ENCODE measurements around the gene TMEM187.

The TMEM187 gene

DNA sequence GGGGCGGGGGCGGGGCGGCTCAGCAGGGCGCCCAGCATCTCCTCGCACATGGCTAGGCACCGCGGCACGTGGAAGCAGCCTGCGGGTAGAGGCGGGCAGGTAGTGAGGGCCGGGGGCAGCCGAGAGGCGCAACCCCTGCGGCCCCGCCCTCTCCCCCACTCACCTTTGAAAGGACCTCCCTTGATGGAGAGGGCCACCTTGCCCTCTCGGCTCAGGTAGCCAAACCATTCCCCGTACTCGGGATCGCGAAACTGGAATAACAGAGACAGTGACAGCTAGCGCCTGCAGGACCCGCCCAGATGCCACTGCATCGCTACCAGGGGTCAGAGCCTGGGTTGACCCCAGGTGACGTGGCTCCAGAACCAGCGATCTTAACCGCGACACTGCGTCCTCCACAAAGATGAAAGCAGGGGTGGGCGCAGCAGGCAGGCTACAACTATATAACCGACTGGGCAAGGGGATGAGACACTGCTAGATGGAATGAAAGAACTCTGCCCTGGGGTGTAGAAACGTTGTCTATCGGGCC lies 37.2 kb upstream of the TMEM187 start:
- DNase-seq: no peak

DNA sequence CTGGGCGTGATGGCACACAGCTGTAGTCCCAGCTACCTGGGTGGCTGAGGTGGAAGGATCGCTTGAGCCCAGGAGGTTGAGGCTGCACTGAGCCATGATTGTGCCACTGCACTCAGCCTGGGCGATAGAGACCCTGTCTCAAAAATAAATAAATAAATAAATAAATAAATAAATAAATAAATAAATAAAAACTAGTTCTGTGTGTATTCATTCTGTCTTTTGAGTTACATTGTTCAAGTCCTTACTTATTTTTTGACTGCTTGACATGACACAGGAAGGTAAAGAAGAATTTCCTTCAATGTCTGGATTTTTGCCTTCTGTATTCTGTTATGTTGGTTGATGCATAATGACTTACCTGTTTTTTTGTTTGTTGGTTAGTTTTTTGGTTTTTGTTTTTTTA lies 35.5 kb upstream of the TMEM187 start:
- DNase-seq: no peak

DNA sequence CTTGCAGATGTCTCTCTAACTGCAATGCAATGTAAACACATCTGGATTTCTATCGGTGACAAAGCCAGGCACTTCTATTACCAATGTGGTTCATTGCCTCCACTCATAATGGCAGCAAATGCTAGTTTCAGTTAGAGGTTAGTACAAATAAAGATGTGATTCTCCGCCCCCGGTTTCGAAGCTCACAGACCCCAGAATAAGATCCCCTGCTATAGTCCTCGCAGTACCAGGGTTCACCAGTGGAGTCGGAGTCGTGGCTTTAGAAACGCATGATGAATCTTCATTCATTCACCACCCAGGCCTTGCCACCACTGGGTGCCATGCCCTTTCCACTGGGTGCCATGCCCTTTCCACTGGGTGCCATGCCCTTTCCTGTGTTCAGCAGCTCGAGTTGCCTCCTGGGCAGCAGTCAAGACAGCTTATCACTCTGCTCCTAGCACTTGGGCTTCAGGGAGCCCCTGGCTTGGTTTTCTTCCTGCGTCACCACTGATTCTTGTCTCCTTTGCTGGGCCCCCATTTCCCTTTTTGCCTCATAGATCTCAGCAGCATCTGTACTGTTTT lies 34.2 kb upstream of the TMEM187 start:
- no peak for DNase-seq

DNA sequence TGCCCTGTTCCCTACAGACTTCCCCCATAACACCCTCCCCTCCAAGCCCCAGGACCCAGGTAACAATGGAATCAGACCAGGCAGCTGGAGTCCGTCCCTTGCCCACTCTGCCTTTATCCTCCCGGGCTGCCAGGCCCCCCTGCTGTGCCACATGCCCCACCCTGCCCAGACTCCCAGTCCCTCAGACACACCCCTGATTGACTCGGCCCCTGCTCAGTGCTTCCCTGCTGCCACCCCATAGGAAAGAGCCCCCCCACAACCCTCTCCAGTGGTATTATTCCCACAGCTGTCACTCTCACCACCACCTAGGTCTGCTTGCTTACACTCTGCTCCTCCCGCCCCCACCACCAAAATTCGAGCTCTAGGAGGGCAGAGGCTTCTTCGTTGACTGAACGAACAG lies 33.0 kb upstream of the TMEM187 start:
- DNase-seq: no peak

DNA sequence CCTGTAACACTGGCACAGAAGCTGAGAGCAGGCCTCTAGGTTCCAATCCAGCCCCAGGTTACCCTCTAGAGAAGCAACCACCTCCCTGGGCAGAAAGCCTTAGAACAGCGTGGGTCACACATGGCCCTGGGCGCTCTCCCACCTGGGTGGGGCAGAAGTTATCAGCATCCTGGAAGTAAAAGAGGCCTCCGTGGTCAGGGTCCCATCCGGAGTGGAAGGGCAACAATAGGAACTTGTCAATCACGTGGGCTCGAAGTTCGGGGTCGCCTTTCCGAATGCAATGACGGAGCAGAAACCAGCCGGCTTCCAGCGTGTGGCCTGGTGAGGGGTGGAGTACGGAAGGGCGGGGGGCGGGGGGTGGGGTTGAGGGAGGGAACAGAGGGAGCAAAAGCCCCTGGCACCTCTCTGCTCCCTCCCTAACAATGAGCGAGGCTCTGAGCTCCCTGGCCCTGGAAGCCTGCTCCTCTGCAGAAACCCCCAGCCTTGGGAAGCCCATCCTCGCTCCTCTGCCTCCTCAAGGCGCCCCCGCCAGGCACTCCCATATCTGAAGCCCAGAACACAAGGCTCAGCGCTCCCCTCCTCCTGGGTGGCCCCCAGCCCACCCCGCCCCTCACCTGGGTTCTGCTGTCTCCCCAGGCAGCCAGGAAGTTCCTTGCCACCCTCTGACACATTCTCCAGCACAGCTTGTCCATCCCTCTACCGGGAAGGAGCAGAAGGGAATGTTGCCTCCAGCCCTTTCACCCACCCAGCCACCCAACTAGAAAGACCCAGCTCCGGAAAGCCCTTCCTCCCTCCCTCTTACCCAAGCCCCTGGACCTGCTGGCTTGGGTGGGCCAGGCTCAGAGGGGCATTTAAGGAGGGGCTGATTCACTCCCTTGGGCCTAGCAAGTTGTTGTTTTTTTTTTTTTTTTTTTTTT lies 31.0 kb upstream of the TMEM187 start:
- DNase-seq: no peak

DNA sequence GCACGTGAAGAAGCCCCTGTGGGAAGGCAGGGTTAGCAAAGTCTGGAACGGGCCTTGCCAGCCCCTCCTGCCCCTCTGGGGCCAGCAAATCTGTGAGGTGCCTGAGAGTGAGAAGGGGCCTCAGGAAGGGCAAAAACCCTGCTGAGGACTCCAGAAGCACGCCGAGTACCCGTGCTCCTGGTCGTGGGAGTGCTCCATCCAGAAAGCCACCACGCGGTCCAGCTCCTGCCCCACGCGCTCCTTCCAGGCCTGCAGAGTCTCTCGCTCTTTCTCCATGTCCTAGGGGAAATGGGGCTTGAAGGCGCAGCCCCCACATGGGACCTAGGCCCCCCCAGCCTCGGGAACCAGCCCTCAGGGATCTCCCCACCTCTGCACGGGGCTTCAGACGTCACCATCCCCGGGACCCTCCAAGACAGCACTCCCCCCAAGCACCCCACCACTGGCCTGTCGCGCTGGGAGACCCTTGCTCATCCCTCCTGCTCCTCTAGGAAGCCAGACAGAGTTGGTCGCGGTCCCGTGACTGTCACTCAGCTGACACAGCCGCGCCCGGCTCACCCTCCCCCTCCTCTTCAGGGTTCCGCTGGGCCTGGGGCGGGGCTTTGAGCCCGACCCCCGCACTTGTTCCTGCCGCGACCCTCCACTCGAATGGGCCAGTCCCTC lies 28.3 kb upstream of the TMEM187 start, which contains the start of gene RENBP:
TSS of gene RENBP (minus strand) at position 504 of the 660 bp plus-strand sequence. CDS start at position 471, 33 bp downstream.
- DNase-seq: no peak

DNA sequence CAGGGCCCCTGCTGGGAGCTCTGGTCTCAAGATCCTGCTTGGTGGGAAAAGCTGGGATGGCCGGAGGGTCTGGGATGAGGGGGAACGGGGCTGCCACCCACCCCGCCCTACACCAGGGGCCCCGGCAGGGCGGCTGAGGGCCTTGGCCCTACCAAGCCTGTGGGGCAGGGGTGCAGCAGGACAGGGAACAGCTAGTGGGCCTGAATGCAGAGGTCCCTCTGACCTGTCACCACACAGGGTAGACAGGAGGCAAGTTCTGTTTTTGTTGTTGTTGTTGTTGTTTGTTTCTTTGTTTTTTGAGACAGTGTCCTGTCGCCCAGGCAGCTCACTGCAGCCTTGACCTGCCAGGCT lies 27.8 kb upstream of the TMEM187 start:
- no peak for DNase-seq

DNA sequence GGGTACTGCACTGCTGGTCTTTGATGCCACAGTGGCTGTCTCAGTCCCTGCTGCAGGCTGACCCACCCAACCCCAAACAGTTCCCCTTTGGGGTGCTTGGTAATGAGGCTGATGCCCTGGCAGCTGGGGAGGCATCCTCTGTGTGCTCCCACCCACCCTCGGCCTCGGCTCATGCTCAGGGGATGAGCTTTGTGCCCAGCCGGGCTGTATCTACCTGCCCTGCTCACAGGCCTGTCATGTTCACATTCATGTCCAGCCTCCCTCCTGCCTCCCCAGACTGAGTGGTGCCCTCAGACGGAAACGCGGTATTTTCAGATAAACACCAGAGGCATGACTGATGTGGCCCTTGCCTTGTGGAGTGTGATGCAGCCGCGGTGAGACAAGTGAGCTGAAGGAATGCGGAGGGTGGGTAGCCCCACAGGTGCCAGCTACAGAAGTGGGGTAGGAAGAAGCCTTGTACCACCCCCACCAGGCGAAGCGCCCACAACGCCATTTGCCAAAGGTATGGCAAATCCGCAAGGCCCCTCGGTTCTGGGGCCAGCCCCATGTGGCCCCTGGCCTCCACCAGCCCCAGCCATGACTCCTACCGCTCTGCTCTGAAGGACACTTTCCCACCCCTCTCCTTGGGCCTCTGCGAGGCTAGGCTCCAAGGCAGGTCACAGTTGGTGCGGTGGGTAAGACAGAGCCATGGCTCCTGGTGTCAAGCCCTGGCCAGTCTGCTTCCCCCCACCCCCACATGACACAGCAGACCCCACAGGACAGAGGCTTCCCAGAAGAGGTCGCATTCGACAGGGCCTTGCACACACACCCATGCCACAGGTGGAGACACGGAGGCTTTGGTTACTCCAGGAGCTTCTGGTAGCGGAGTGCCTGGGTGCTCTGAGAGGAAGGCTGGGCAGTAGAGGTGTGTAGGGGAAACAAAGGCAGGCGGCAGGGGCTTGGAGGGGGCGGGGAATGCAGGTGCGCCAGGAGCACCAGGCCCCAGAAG lies 26.3 kb upstream of the TMEM187 start:
- DNase-seq: no peak

DNA sequence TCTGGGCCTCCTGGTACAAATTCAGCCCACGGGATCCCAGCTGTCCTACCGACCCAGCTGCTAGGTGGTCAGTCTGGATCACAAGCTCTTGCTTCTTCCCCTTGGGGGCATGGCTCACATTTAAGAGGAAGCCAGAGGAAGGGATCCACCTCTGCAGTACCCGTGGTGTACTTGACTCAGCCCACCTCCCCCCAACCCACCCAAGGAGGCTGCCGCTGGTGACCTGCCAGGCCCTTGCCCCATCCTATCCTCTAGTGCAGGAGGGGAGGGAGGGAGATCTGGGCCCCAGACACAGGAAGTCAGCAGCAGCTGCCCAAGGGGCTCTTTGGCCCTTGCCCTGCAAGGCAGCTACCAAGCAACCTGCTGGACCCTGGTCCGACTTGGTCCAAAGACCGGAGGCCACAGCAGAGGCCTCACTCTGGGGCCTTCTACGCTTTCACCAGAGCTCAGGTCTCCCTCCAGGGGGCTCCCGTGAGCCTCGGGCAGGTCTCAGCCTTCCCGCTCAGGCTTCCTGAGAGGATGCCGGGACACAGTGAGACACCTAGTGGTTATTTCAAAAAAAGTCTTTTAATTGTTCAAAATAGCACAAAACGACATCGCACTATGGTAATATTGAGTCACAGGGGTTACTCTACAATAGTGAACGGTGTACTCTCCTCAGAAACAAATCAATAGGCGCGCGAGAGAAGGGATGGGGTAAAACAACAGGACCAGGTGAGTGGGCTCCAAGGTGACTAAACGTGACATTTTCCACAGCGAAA lies 25.4 kb upstream of the TMEM187 start:
- DNase-seq: no peak

DNA sequence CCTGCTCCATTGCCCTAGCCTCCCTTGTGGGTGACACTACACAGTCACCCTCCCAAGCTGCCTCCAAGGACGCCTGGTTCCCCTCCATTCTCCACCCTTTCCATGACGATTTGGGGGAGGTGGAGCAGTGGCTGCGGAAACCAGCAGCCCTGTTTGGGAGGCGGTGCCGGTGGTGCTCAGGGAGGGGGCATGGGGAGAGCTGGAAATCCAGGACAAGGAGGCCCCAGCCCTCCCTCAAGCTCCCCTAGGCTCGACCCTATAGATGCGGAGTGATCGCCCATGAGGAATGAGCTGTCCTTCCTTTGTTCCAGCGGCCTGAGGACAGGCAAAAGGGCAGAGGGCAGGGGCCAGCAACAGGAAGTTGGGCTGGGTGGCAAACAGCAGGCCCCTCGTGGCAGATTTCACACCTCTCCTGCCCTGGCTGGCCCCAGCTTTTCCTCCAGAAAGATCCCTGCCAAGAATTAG lies 24.5 kb upstream of the TMEM187 start:
- no peak for DNase-seq

DNA sequence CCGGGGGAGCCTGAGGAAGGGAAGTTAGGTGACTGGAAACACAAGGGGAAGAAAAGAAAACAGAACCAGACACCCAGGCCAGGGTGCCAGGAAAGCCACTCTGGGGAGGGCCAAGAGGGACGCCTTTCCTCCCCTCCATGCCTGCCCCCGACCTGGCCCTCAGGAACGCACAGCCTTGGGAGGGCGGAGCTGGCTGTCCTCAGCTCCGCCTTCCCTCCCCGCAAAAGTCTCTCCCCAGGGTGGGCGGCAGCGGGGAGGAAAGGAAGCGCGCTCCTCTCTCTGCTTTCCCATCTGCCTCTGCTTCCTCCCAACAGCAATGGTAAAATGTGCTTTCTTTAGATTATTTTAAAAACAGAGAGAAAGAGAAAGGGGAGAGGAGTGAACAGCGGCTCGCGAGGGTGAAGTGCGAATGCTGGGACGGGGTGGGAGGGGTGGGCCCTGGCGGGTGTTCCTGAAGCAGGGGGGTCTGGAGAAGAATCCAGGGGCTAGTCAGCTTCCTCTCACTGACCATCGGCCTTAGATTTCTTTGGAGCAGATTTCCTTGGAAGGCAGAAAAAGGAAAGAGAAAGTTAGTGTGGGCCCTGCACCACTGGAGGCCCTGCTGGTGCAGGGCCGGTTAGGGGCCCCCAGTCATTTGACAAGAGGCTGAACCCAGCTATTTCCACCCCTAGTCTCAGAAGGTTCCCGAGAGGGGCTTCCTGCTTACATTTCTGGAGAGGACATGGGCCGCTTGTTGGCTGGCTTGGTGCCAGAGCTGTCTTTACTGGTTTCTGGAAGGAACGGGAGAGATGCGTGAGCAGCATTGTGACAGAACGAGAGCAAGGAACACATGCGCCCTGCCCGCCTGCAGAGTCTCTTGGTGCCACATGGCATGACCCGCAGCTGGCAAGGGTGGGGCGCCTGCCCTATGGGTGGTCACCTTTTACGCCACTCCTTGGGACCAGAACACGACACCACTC lies 23.4 kb upstream of the TMEM187 start:
- DNase-seq: no peak

DNA sequence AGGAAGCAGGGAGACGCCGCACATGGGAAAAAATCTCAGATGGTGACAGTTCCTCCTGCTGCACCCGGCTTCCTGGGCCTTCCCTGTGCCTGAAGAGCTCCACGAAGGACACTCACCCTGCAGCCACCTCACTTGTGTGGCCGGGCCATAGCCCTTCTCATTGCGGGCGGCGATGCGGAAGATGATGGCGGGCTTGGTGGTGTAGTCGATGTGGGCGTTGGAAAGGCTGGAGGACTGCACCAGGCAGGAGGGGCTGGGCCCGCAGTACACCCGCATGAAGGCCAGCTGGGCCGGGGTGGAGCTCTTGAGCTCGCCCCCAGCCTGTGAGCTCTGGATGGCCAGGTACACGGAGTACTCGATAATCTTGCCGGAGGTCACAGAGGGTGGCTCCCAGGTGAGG lies 22.4 kb upstream of the TMEM187 start:
- DNase-seq: no peak

DNA sequence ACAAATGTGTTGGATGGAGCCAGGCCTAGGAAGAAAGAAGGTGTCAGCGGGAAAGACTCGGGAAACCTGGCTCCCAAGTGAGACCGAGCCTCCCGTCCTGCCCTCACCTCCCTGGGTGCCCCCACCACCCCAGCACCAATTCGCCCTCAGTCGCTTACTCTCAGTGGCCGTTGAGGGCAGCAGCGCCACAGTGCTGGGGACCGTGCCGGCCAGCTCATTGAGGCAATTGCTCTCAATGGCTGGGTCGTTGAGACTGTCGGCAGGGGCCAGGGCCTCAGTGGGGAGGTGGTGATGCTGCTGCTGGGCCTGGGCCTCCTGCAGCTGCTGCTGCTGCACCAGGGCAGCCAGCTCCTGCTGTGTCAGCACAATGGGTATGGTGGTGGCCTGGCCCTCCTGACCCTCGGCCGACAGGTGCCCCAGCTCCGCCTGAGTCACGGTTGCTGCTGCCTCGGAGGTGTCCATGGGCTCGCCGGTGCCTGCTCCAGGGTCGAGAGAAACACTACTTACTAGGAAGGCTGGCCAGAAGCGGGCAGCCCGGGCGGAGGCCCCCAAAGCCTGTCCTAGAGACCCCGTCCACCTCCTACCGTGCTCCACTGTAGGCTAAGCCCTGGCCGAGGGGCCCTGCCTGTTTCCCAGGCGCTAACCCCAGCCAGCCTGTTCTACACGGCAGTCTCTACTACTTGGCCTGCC lies 20.7 kb upstream of the TMEM187 start:
- DNase-seq: no peak

DNA sequence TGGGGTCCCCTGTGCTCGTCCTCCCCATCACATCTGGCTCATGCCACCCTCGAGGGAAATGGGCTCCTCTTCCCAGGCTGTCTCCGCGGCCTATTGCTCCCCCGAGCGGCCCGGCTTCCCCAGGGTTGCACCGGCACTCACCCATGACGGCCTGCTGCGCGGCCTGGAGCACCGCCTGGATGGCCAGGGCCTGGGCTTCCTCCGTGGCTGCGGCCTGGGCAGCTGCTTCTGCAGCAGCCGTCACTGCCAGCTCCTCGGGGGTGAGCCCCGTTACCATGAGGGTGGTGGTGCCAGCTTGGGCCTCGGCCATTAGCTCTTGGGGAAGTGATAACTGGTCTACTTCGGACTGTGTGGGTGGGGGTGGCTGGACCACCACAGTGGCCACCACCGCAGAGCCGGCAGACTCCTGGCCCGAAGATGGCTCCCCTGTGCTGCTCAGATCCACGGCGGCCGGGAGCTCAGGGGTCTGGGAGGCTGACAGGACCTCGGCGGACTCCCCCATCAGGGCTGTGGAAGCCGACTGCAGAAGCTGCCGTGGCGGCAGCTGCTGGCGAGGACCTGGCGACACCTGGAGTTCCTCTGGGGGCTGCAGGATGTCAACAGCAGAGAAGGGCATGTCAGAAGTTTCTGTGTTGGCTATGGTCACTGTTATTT lies 20.1 kb upstream of the TMEM187 start:
- no peak for DNase-seq

DNA sequence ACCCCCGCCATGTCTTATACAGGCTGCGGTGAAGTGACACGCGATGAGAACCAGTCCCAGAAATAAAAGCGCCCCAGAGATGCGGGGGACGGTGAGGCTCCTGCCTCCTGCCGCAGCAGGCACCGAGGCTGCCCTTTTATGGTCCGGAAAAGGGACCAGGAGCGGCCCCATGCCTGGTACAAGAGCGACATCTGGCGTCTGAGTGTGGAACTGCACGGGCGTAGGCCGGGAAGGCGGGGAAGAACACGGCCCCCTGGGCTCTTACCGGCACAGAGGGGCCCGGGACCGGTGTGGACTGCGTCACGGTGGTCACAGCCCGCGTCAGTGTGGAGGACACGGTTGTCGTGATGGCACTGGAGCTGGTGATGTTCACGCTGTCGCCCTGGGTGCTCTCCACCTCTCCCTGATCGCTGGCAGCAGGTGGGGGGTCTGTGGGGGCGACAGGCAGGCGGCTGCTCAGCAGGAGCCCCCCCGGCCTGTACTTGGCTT lies 19.2 kb upstream of the TMEM187 start:
- peak in 1 of 2 experiments; percentile 16 for DNase-seq

DNA sequence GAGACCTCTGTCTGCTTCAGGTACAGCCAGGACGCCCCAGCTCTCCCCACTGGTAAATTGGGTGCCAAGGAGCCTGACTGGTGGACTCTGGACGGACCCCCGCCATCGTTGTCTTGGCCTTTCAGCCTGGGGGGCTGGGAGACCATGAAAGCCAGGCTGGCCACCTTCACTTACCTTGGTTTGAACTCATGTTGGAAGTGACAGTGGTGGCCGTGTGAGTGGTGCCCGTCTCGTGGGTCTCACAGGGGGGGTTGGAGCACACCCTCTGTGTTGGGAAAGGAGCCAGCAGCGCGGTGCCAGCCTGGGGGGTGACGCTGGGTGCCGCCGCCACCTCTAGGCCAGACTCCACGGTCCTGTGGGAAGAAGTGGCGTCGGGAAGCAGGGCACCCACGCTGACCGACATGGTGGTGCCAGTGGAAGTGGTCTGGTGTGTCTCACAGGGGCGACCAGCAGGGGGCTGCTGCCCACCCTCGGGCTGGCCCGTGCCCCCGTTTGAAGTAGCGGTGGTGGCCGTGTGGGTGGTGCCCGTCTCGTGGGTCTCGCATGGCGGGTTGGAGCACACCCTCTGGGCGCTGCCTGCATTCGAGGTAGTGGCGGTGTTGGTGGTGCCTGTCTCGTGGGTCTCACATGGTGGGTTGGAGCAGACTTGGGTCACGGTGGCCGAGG lies 18.5 kb upstream of the TMEM187 start:
- no peak for DNase-seq

DNA sequence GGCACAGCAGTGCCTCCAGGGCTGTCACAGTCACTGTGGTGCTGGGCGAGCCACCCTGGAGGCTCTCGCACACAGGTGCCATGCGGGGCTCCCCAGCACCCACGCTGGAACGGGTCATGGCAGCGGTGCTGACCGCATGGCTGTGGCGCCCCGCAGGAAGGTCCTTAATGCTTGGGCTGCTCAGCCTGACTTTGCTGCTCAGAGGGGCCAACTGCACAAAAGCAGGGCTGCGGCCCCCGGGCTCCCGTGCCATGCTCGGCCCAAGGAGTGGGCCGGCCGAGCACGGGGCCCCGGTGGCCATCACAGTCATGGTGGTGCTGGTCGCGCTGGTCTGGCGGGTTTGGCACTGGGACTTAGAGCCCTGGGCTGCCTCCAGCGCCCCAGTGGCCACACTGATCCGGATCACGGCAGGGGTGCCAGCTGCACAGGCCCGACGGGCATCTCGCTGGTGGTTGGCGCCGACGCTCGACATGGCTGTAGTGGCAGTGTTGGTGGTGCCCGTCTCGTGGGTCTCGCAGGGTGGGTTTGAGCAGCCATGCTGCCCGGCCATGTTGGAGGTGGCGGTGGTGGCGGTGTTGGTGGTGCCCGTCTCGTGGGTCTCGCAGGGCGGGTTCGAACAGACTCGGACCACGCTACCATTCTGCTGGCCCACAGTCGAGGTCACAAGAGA lies 17.9 kb upstream of the TMEM187 start:
- no peak for DNase-seq

DNA sequence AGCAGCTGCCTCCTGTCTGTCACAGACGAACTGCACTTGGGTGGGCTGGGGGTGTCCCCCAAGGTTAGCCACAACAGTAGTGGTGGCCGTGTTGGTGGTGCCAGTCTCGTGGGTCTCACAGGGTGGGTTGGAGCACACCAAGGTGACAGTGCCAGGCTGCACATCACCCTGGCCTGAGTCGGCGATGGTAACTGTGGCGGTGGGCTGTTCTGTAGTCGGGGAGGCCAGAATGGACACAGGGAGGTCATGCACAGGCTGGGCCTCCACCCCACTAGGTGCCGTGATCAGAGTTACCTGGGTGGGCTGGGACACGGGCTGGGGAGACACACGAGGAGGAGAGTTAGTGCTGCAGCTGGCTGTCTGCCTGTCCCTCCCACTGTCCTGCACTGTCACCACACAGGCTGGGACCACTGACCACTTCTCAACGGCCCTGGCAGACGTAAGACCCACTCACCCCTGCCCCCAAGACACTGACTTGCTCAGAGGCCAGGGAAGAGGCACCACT lies 17.3 kb upstream of the TMEM187 start:
- DNase-seq: no peak
